ENCODE results near the gene CCND3. TPM values are rescaled to one million over a fixed set of nuclear protein-coding genes. Genes with fewer than 3 reads are reported as not detected.
"Not testable (repeated sequence)": the region's sequence is repeated elsewhere in the genome, so short reads cannot be mapped to it uniquely, and the experiment has no call there.

The CCND3 gene
- total RNA-seq, 1 donor from 2014 or later, result 217 TPM

GRCh38 chr6:41965429-41966213 lies 24.0 kb upstream of the CCND3 start:
- H3K36me3 Mint-ChIP-seq (ENCODE audit: low read depth), result peaks cover 9% of the 10 kb centered on the region
- H3K27me3 Mint-ChIP-seq (ENCODE audit: low read depth), result no peaks in the 10 kb centered on the region
- H3K9me3 Mint-ChIP-seq, result no peaks in the 10 kb centered on the region
- H3K4me1 Mint-ChIP-seq (ENCODE audit: low read depth), result peaks cover 40% of the 10 kb centered on the region
- DNase-seq (ENCODE audit: low spot score), result no peak
- H3K27ac Mint-ChIP-seq, result no peak overlapping the region
- intact Hi-C loops (cut with micrococcal nuclease), result no loop called here
- no peak overlapping the region for H3K4me3 Mint-ChIP-seq (ENCODE audit: low read depth)

- intact Hi-C loops (cut with micrococcal nuclease), result no loop called here
- Mint-ChIP-seq H3K27me3 (ENCODE audit: low read depth) (no peaks in the 10 kb centered on the region), H3K4me3 (ENCODE audit: low read depth) (no peak overlapping the region), H3K9me3 (no peaks in the 10 kb centered on the region), H3K27ac (no peak overlapping the region), H3K36me3 (ENCODE audit: low read depth) (peaks cover 7% of the 10 kb centered on the region), H3K4me1 (ENCODE audit: low read depth) (peaks cover 39% of the 10 kb centered on the region)
- no peak for DNase-seq (ENCODE audit: low spot score)
Observed at GRCh38 chr6:41964201-41964887, 22.7 kb upstream of the CCND3 start.

GRCh38 chr6:41963371-41963770 lies 21.8 kb upstream of the CCND3 start:
- Mint-ChIP-seq H3K27ac (peak overlapping the region; percentile 30), H3K4me3 (ENCODE audit: low read depth) (no peak overlapping the region), H3K4me1 (ENCODE audit: low read depth) (peaks cover 47% of the 10 kb centered on the region), H3K9me3 (peaks cover 9% of the 10 kb centered on the region), H3K36me3 (ENCODE audit: low read depth) (peaks cover 15% of the 10 kb centered on the region), H3K27me3 (ENCODE audit: low read depth) (no peaks in the 10 kb centered on the region)
- intact Hi-C loops (cut with micrococcal nuclease), result no loop called here
- no peak for DNase-seq (ENCODE audit: low spot score)

- Mint-ChIP-seq H3K27me3 (ENCODE audit: low read depth) (no peaks in the 10 kb centered on the region), H3K4me1 (ENCODE audit: low read depth) (peaks cover 40% of the 10 kb centered on the region), H3K9me3 (peaks cover 11% of the 10 kb centered on the region), H3K27ac (no peak overlapping the region), H3K4me3 (ENCODE audit: low read depth) (no peak overlapping the region), H3K36me3 (ENCODE audit: low read depth) (peaks cover 17% of the 10 kb centered on the region)
- intact Hi-C loops (cut with micrococcal nuclease), result no loop called here
- no peak for DNase-seq (ENCODE audit: low spot score)
Observed at GRCh38 chr6:41960028-41960427, 18.4 kb upstream of the CCND3 start.

- Mint-ChIP-seq H3K4me1 (ENCODE audit: low read depth) (peaks cover 33% of the 10 kb centered on the region), H3K36me3 (ENCODE audit: low read depth) (peaks cover 17% of the 10 kb centered on the region), H3K9me3 (peaks cover 11% of the 10 kb centered on the region), H3K27ac (peak overlapping the region; percentile 85), H3K4me3 (ENCODE audit: low read depth) (peak overlapping the region; percentile 5), H3K27me3 (ENCODE audit: low read depth) (no peaks in the 10 kb centered on the region)
- intact Hi-C loops (cut with micrococcal nuclease), result loop anchor here (1.0 to 2.0 kb wide), 5 partner anchors 12 to 81 kb away; no protein-coding TSS in a partner anchor
- no peak for DNase-seq (ENCODE audit: low spot score)
Observed at GRCh38 chr6:41958022-41958856, 16.6 kb upstream of the CCND3 start.

- Mint-ChIP-seq H3K9me3 (peaks cover 11% of the 10 kb centered on the region), H3K4me1 (ENCODE audit: low read depth) (peaks cover 29% of the 10 kb centered on the region), H3K27me3 (ENCODE audit: low read depth) (no peaks in the 10 kb centered on the region), H3K27ac (peak overlapping the region; percentile 17), H3K36me3 (ENCODE audit: low read depth) (peaks cover 17% of the 10 kb centered on the region), H3K4me3 (ENCODE audit: low read depth) (no peak overlapping the region)
- intact Hi-C loops (cut with micrococcal nuclease), result no loop called here
- no peak for DNase-seq (ENCODE audit: low spot score)
Observed at GRCh38 chr6:41957117-41957516, 15.5 kb upstream of the CCND3 start.

- DNase-seq (ENCODE audit: low spot score), result no peak
- no peaks in the 10 kb centered on the region for H3K27me3 Mint-ChIP-seq (ENCODE audit: low read depth)
- H3K9me3 Mint-ChIP-seq, result peaks cover 11% of the 10 kb centered on the region
- peaks cover 22% of the 10 kb centered on the region for H3K4me1 Mint-ChIP-seq (ENCODE audit: low read depth)
- intact Hi-C loops (cut with micrococcal nuclease), result no loop called here
- peaks cover 11% of the 10 kb centered on the region for H3K36me3 Mint-ChIP-seq (ENCODE audit: low read depth)
- no peak overlapping the region for H3K4me3 Mint-ChIP-seq (ENCODE audit: low read depth)
- no peak overlapping the region for H3K27ac Mint-ChIP-seq
Observed at GRCh38 chr6:41955412-41955811, 13.8 kb upstream of the CCND3 start.

- Mint-ChIP-seq H3K36me3 (ENCODE audit: low read depth) (peaks cover 11% of the 10 kb centered on the region), H3K4me3 (ENCODE audit: low read depth) (no peak overlapping the region), H3K27ac (no peak overlapping the region), H3K4me1 (ENCODE audit: low read depth) (peaks cover 20% of the 10 kb centered on the region), H3K27me3 (ENCODE audit: low read depth) (no peaks in the 10 kb centered on the region), H3K9me3 (peaks cover 11% of the 10 kb centered on the region)
- intact Hi-C loops (cut with micrococcal nuclease), result no loop called here
- DNase-seq (ENCODE audit: low spot score), result no peak
Observed at GRCh38 chr6:41954668-41955067, 13.1 kb upstream of the CCND3 start.

- Mint-ChIP-seq H3K4me3 (ENCODE audit: low read depth) (no peak overlapping the region), H3K4me1 (ENCODE audit: low read depth) (no peaks in the 10 kb centered on the region), H3K9me3 (no peaks in the 10 kb centered on the region), H3K36me3 (ENCODE audit: low read depth) (peaks cover 5% of the 10 kb centered on the region), H3K27me3 (ENCODE audit: low read depth) (no peaks in the 10 kb centered on the region), H3K27ac (no peak overlapping the region)
- intact Hi-C loops (cut with micrococcal nuclease), result no loop called here
- DNase-seq (ENCODE audit: low spot score), result no peak
Observed at GRCh38 chr6:41947581-41948220, 6.1 kb upstream of the CCND3 start.

GRCh38 chr6:41943456-41943855 lies 1.8 kb upstream of the CCND3 start:
- H3K27ac Mint-ChIP-seq, result no peak overlapping the region
- no peaks in the 10 kb centered on the region for H3K27me3 Mint-ChIP-seq (ENCODE audit: low read depth)
- no peaks in the 10 kb centered on the region for H3K9me3 Mint-ChIP-seq
- H3K36me3 Mint-ChIP-seq (ENCODE audit: low read depth), result peaks cover 25% of the 10 kb centered on the region
- DNase-seq (ENCODE audit: low spot score), result no peak
- H3K4me1 Mint-ChIP-seq (ENCODE audit: low read depth), result peaks cover 25% of the 10 kb centered on the region
- H3K4me3 Mint-ChIP-seq (ENCODE audit: low read depth), result no peak overlapping the region
- intact Hi-C loops (cut with micrococcal nuclease), result no loop called here

- H3K4me1 Mint-ChIP-seq (ENCODE audit: low read depth), result peaks cover 31% of the 10 kb centered on the region
- H3K27ac Mint-ChIP-seq, result peak overlapping the region; percentile 87
- H3K36me3 Mint-ChIP-seq (ENCODE audit: low read depth), result peaks cover 31% of the 10 kb centered on the region
- H3K9me3 Mint-ChIP-seq; intact Hi-C loops (cut with micrococcal nuclease); H3K27me3 Mint-ChIP-seq (ENCODE audit: low read depth); H3K4me3 Mint-ChIP-seq (ENCODE audit: low read depth); DNase-seq (ENCODE audit: low spot score): not testable (repeated sequence)
Observed at GRCh38 chr6:41942882-41943281, 1.3 kb upstream of the CCND3 start.

- Mint-ChIP-seq H3K4me3 (ENCODE audit: low read depth) (peak overlapping the region; percentile 85), H3K4me1 (ENCODE audit: low read depth) (peaks cover 37% of the 10 kb centered on the region), H3K27ac (peak overlapping the region; percentile 87), H3K36me3 (ENCODE audit: low read depth) (peaks cover 32% of the 10 kb centered on the region), H3K9me3 (no peaks in the 10 kb centered on the region), H3K27me3 (ENCODE audit: low read depth) (no peaks in the 10 kb centered on the region)
- DNase-seq (ENCODE audit: low spot score), result no peak
- intact Hi-C loops (cut with micrococcal nuclease), result no loop called here
Observed at GRCh38 chr6:41942067-41942851, 651 bp upstream of the CCND3 start.

Measured in activated T-helper 2 cell treated with anti-CD3 and anti-CD28 coated beads, Interferon-gamma antibody, Interleukin-2, Interleukin-4, amounts not matched to agents 10 μg/mL and 5 μg/mL and 100 μg/mL, durations not matched to agents 14 hours and 24 hours and 36 hours (primary cell).